DMS114 treated with DMSO at 0.1 percent for 48 hours (cell line): ENCODE measurements around the gene C5.
"Not testable (repeated sequence)": the region's sequence is repeated elsewhere in the genome, so short reads cannot be mapped to it uniquely, and the experiment has no call there.

Source experiments
- DNase-seq: peaks from one replicate; lab custom pipeline; 2025; ENCODE audit not compliant: unreplicated experiment; lab: John Stamatoyannopoulos, UW

Gene C5

DNA sequence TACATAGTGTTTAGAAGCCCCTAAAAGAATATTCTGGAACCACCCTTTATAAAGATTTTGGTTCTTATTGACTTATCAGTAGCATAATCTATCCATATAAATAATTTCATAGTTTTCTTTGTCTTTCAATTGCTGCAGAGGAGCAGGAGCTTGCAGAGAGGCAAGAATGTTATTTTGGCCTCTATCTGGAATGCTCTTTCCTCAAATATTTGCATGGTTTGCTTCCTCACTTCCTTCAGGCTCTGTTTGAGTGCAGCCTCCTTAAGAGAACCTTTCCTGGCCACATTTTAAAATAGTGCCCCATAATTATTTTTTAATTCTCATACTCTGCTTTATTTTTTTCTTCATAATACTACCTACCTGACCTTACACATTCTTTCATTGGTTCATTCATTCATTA, 1.5 kb downstream of the C5 start:
- no peak for DNase-seq

DNA sequence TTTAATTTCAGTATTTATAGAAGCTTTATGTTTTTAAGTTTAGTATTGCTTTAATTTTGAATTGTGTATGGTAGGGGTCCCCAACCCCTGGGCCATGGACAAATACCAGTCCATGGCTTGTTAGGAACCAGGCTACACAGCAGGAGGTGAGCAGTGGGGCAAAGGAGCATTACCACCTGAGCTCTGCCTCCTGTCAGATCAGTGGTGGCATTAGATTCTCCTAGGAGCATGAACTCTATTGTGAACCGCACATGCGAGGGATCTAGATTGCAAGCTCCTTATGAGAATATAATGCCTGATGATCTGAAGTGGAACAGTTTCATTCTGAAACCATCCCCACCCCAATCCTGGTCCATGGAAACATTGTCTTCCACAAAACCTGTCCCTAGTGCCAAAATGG, 1.9 kb downstream of the C5 start:
- no peak for DNase-seq

DNA sequence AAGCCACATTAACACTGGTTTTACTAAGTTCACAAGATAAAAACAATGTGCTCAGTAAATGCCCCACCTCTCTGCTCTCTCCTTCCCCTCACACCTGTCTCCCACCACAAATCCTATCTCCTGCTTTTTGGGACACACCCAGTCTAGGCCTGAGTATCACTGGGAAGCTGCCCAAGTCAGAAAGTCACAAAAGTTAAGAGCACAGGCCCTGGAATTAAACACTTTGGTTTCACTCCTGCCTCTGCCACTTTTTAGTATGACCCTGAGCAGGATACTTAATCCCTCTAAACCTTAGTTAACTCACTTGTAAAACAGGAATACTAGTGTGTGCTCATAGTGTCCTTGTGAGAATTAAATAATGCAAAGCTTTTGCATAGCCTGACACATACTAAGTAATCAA, 11.3 kb downstream of the C5 start:
- DNase-seq, result no peak

DNA sequence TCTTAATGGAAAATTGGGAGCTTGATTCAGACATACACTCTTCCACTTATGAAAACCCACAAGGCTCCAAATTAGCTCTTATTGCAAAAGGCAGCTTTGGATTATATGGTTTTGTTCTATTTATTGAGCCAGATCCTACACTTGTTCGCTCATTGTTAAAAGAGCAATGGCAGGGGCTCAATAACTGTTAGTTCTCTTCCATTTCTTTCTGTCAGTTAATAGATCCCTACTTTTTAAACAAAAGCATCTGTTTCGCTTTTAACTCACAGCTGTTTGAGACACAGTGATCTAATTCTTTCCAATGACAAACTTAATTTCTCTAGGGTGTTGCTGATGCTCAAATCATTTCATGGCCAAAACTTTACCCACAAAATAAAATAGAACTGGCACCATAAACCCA, 11.7 kb downstream of the C5 start:
- DNase-seq, result no peak

DNA sequence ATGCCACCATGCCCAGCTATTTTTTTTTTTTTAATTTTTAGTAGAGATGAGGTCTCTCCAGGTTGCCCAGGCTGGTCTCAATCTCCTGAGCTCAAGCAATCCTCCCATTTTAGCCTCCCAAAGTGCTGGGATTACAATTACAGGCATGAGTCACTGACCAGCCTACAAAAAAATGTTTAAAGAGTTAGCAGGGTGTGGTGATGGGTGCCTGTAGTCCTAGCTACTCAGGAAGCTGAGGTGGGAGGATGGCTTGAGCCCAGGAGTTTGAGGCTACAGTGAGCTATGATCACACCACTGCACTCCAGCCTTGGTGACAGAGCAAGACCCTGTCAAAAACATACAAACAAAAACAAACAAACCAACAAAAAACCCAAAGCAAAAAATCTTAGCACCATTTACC, 14.4 kb downstream of the C5 start:
- DNase-seq, result not testable (repeated sequence)

DNA sequence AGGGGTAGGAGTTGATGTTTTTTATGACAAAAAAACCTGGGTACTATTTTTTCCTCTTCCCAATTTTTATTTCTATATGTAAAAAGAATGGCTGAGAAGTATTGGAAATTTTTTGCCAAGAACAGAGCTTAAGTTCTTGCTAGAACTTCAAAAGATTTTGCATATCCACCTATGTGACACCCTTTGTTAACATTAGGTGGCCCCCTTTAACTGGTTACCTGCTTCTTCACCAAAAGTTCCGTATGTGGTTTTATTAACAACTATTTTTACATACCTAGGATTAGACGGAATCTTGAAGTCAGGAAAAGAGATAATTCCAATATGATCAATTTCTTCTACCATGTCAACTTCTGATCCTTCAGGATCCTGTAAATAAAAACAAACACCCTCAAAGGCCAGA, 15.5 kb downstream of the C5 start:
- no peak for DNase-seq

DNA sequence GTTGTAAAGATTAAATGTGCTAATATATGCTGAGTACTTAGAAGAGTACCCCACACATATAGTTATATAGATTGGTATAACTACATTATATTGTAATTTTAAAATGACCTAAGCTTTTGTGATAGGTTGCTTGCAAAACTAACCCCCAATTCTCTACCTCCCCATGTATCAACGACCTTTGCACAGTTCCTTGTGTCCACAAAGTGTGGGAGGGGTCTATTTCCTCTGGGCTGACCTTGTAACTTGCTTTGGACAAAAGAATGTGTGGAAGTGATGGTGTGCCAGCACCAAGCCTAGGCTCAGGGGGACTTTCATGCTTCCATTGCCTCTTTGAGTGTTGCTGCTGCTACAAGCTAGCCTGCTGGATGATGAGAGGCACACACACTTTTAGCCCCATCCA, 20.6 kb downstream of the C5 start:
- no peak for DNase-seq

DNA sequence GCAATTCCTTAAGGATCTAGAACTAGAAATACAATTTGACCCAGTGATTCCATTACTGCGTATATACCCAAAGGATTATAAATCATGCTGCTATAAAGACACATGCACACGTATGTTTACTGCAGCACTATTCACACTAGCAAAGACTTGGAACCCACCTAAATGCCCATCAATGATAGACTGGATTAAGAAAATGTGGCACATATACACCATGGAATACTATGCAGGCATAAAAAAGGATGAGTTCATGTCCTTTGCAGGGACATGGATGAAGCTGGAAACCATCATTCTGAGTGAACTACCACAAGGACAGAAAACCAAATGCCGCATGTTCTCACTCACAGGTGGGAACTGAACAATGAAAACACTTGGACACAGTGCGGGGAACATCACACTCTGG, 21.8 kb downstream of the C5 start:
- DNase-seq, result not testable (repeated sequence)

DNA sequence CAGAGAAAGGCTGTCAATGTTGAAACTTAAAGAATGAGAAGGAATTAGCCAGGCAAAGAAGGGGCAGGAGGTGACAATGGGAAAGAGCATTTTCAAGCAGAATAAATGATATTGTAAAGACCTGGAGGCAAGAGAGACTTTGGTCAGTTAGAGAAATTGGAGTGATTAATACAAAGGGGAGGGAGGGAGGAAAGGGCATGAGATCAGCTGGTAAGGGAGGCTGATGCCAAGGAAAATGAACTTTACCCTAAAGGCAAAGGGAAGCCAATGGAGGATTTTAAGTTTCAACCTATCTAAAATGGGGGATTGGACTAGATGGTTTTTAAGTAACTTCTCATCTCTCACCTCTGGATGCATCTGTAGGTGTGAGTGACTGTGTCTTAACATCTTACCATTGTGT, 23.3 kb downstream of the C5 start:
- DNase-seq, result no peak

DNA sequence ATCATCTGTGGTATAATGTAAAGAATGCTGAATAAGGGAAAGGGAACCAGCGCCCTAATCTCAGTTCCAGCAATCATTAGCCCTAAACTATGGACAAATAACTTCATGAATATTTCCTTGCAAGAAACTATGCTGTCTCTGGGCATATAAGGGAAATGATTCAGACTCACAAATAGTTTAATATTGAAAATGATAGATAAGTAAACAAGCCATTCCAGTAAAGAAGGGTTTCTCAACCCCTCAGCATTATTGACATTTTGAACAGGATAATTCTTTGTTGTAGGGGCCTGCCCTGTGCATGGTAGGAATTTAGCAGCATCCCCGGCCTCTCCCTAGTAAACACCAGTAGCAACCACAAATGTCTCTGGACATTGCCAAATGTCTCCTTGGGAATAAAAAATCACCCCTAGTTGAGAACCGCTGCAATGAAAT, 23.8 kb downstream of the C5 start:
- DNase-seq, result no peak

DNA sequence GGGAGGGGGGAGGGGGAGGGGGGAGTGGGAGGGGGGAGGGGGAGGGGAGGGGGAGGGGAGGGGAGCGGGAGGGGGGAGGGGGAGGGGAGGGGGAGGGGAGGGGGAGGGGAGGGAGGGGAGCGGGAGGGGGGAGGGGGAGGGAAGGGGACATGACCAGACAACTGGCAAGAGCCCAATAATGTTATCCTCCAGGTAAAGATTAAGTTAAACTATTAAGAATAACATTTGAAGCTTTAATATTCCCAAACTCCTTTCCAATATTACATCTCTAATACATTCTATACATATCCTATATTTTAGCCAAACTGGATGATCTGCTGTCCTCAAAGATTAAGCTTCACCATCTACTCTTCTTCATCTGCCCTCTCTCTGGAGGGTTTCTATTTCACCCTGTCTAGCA, 25.8 kb downstream of the C5 start:
- no peak for DNase-seq

DNA sequence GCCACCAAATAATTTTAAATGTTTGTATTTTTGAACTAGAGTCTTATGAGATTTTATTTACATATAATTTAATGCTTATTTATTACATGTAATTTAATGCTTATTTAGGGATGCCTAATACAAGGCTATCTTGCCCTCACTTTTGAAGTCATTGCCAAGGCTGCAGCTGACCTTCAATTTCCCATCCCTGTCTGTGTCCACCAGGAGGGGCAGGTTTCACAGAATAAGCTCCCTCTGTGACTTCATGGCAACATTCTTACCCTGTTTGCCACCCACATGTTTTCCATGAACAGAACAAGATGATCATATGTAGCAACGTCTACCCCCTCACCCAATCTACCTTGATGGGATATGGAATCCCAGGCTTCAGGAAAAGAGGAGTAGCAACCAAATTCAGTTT, 27.0 kb downstream of the C5 start:
- DNase-seq, result no peak

DNA sequence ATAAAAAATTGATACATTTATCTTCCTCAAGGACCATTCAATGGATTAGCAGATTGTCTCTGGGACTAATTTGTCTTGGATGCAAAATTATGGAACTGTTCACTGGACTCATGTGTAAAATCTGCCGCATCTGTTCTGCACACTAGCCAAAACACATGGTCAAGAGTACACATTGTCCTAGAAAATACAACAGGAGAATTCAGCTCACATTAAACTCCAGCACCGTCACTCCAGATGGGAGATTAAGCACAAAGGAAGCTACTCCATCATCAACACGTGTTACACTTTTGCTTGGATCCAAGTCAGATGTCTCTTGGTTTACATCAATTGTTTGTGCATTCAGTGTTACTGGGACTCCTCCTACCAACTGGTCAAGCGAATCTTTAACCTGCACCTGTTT, 28.8 kb downstream of the C5 start:
- DNase-seq, result no peak

DNA sequence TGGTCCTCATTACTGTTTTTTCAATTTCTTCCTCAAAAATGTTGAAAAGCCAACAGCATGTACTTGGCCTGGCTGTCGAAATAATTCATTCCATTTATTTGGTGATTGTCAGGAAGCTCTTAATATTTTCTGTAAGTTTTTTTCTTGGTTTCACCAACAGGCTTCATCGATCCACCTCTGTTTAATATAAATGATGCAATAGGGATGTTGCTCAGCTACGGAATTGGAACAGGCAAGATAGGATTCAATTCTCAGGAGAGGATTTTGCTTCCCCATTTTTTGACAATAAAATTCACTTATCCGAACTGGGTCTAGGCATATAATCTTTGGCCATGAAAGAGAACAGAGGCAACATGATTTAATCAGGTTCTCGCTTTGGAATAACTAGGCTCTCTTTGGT, 30.8 kb downstream of the C5 start:
- no peak for DNase-seq

DNA sequence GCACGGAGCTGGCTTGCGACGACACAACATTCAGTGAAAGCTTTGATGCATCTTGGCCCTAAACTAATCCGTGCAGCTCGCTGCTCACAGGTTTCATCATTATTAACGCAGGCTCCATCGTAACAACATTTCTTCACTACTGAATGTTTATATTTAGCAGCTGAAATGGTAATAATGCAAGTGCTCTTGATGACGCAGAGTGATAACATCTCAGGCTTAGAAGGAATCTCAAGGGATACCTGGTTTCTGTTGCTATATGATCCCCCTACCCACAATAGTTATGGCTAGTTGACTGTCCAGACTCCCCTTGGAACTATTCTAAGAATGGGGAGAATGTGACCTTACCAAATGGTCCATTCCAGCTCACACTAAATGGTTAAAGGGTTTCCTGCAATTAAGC, 36.2 kb downstream of the C5 start:
- DNase-seq, result no peak

DNA sequence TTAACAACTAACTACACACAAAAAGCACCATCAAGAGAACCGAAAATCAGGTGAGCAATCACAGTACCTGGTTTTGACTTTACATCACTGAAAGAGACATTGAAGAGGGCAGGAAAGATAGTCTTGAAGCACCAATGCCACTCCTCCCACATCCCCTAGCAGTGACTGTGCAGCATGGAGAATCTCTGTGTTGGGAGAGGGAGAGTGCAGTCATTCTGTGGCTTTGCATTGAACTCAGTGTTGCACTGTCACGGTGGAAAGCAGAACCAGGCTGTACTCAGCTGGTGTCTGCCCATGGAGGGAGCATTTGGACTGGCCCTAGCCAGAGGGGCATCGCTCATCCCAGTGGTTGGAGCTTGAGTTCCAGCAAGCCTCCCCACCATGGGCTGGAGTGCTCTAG, 40.4 kb downstream of the C5 start:
- DNase-seq, result no peak

DNA sequence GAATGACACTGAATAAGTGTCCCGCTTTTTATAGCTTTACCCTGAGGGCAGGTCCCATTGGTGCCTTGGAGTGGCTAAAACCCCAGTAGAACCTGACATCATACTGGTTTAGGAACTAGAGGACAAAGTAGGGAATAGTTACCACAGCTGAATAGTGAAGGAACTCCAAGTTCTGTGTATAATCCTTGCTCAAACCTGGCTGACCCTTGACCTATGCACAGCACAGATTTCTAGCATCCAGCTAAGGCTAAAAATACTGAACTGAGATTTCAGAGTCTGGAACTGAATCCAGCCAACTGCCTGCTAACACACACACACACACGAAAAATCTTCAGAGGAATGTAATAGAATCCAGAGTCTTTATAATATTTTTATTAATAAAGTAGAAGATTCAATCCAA, 50.8 kb downstream of the C5 start:
- no peak for DNase-seq

DNA sequence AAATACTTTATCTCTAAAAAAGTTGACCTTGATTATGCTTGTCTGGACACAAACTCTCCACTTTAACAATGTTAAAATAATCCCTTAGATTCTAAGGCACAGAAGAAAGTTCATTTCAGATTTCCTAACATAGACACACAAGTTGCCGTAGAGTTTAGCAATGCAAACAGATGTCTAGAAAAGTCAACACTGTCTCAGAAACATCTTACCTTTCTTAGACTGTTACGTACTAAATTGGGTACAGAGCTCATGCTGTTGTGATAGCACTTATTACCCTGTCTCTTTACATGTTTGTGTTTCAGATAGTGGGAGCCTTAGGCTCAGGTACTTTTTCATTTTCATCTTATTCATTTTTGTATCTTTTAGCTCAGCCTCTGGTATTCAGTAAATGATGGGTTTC, 52.0 kb downstream of the C5 start:
- DNase-seq, result no peak

DNA sequence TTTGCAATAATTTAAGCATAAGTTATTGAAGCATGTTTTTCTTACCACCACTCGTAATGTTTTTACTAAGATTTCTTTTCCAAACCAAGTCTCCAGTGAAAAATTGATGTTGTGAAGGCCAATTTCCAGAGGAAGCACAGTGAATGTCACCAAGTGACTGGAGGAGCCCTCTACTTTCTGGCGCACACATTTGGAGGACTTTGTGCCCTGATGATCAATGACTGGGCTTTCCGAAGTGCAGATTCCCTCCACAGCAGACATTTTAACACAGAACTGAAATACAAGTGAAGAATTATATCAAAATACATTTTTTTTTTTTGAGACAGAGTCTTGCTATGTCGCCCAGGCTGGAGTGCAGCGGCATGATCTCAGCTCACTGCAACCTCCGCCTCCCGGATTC, 52.6 kb downstream of the C5 start:
- no peak for DNase-seq

DNA sequence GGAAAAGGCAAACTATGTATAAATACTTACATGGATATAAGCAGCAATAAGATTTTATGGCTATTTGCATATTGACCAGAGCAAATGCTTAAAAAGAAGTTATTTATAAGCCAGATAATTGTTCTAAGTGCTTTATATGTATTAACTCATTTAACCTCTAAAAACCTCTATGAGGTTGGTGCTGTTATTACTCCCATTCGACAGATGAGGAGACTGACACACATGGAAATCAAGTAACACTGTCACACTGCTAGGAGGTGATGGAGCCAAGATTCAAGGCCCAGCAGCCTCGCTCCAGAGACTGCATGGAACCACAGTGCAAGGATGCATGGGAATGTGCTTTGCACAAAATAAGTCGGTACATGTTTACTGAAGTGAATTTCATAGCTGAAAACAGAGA, 53.7 kb downstream of the C5 start:
- DNase-seq, result no peak

DNA sequence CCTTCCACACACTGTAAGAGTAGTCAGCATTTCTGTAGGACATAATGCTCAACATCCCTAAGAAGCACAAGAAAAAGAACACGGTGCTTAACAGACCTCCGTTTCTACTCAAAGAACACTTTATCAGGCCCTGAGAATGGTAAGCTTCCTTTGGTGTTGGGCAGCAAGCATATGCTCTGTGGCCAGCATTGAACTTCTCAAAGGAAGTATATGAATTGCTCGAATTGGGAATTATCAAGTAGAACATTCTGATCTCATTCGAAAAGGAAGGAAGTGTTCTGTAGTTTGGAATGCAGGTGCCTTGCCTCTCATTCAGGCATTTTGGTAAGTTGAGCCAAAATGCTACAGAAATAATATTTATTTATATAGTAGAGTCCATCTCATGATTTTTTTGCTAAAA, 61.0 kb downstream of the C5 start:
- DNase-seq, result no peak

DNA sequence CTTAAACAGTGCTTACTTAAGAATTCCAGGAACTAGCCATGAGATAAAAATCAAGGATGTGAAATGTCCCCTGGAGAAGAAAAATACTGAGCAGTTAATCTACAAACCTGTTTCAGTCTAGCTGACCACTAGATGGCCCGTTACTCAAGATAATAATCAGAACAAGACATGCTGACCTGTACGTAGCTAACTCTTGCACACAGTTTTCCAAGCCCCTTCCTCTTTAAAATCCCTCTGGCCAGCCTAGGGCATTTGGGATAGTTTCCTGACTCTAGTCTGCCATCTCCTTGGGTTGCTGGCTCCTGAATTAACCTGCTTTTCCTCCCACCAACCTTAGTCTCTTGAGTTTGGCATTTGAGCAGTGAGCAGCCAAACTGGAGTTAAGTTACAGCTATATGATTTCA, 64.3 kb downstream of the C5 start:
- DNase-seq, result peak; percentile 37

DNA sequence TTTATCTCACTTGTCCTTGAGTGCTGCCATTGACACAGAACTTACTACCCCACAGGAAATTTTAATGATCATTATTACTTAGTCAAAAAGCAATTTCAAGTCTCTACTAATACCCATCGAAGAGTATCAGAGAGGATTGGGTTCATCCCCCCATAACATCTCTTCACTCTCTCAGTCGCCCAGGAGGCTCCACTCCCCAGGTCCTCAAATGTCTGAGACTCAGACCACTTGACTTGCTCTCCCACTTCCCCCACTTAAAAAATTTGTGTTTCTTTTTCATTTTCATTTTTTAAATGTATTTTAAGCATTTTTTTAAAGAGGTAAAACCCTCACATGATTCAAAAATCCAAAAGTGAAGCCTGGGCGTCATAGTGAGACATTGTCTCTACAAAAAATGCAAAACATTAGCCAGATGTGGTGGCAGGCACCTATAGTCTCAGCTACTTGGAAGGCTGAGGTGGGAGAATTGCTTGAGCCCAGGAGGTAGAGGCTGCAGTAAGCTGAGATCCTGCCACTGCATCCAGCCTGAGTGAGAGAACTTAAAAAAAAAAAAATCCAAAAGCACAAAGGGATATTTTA, 66.7 kb downstream of the C5 start:
- no peak for DNase-seq

DNA sequence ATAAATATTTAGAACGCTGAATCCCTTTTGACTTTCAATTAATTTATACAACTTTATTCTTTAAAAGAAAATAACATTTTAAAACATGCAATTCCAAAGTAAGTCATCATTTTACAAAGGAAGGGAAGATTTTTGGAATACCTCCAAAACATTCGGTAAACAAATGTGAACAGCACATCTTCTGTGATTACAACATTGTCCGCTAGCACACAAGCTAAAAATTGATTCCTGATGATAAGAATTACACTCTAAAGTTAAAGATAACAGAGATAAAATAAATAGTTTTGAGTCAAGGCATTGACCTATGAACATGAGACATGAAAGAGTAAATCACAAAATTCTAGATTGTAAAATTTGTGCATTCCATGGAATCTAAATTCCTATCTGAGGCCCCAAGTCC, 67.2 kb downstream of the C5 start:
- DNase-seq, result no peak
